Measurements from ENCODE around the gene NEURL3. TPM values are rescaled to one million over a fixed set of nuclear protein-coding genes. Genes with fewer than 3 reads are reported as not detected.
"Not testable (repeated sequence)": the region's sequence is repeated elsewhere in the genome, so short reads cannot be mapped to it uniquely, and the experiment has no call there.

The NEURL3 gene, protein sequence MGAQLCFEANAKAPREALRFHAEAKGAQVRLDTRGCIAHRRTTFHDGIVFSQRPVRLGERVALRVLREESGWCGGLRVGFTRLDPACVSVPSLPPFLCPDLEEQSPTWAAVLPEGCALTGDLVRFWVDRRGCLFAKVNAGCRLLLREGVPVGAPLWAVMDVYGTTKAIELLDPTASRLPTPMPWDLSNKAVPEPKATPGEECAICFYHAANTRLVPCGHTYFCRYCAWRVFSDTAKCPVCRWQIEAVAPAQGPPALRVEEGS
- under 1 TPM in 1 of 4 donors, not detected in 3; 0.36 TPM for total RNA-seq
- 1 to 10 TPM; 3.5 to 6.4 (median 3.6) TPM for polyA plus RNA-seq

DNA sequence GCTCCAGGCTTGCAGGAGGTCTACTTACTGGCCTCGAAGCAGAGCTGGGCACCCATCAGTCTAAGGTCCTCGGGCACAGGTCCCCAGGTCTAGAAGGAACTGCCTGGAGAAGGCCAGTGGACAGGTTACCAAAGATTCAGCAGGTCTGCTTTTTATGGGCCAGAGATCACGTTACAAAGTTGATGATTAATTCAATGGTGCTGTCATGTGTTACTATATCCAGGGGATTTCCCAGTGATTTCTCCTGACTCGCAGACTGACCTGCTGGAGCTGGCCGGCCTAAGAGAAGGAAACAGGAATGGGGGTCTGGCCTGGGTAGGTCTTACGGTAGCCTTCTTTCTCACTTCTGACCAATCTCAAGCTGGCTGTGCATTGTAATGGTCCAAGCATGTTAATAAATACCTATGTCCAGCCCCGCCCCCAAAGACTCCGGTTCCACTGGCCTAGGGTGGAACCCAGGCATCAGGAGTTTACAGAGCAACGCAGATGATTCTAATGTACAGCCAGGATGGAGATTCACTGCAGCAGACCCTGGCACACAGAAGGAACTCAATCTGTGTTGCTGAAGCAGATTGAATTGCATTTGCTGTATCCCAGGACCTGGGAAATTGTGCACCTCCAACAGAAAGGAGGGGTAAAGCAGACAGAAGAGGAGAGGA is at the start of gene NEURL3:
Gene NEURL3, minus strand, starts transcription at position 127 of the 659 bp plus-strand sequence. Its CDS starts 71 bp downstream, at position 56.
- Histone ChIP-seq H3K36me3 (no peaks in the 10 kb centered on the region), H3K9me3 (no peaks in the 10 kb centered on the region), H3K27me3 (peaks cover 5 to 28% (median 25%) of the 10 kb centered on the region in 3 donors), H3K4me1 (peaks cover 0 to 27% (median 18%) of the 10 kb centered on the region in 4 donors), H3K4me3 (no peak within 1 kb of the TSS), H3K27ac (no peak within 1 kb of the TSS)
- 11 to 61% methylated on average over 9 of the region's 9 CpGs for WGBS, 2 donors
- intact Hi-C loops (cut with DNase I) = loop anchor here (5.0 to 10.0 kb wide), 3 partner anchors 47 to 371 kb away; partner anchors contain the start of gene ASTL
- TF ChIP-seq POLR2AphosphoS5 (IDR thresholded peaks at IDR 0.05) = no peak
- TF ChIP-seq CTCF (IDR thresholded peaks at IDR 0.05) = no peak
- TF ChIP-seq EP300 (IDR thresholded peaks at IDR 0.05) = no peak
- DNase-seq = no peak

GRCh38 chr2:96554293-96555145 is 49.4 kb upstream of the NEURL3 start:
- peaks cover 2 to 37% (median 18%) of the 10 kb centered on the region in 4 donors for H3K36me3 ChIP-seq
- WGBS, 2 donors = 39 to 40% methylated on average over 35 of the region's 35 CpGs
- peak overlapping the region in 2 of 4 donors; percentile 8 to 10 for H3K4me3 ChIP-seq
- H3K4me1 ChIP-seq = peaks cover 0 to 12% (median 10%) of the 10 kb centered on the region in 4 donors
- intact Hi-C loops (cut with DNase I) = loop anchor here (2.0 to 5.0 kb wide), 3 partner anchors 28 to 146 kb away; partner anchors contain the start of gene NEURL3
- H3K9me3 ChIP-seq = no peaks in the 10 kb centered on the region
- no peak for TF ChIP-seq EP300 (IDR thresholded peaks at IDR 0.05)
- TF ChIP-seq POLR2AphosphoS5 (IDR thresholded peaks at IDR 0.05) = peak in 2 of 4 donors; percentile 44 to 61
- TF ChIP-seq POLR2A (IDR thresholded peaks at IDR 0.05) = no peak
- peak; percentile 70 to 99 (median 92) for TF ChIP-seq CTCF (IDR thresholded peaks at IDR 0.05)
- peak overlapping the region in 2 of 4 donors; percentile 32 to 53 for H3K27ac ChIP-seq
- no peaks in the 10 kb centered on the region for H3K27me3 ChIP-seq
- peak; percentile 91 for DNase-seq

- Histone ChIP-seq H3K4me1 (peaks cover 0 to 12% (median 10%) of the 10 kb centered on the region in 4 donors), H3K4me3 (peak overlapping the region in 2 of 4 donors; percentile 8 to 10), H3K27ac (peak overlapping the region in 2 of 4 donors; percentile 32 to 53), H3K36me3 (peaks cover 6 to 43% (median 23%) of the 10 kb centered on the region in 4 donors)
- 49 to 50% methylated on average over 9 of the region's 9 CpGs for WGBS, 2 donors
- H3K9me3 ChIP-seq, H3K27me3 ChIP-seq, DNase-seq: not testable (repeated sequence)
- intact Hi-C loops (cut with DNase I) = loop anchor here (2.0 to 5.0 kb wide), 3 partner anchors 27 to 145 kb away; partner anchors contain the start of gene NEURL3
Observed at GRCh38 chr2:96553957-96554292, 48.8 kb upstream of the NEURL3 start.

GRCh38 chr2:96553176-96553956 is 48.2 kb upstream of the NEURL3 start:
- DNase-seq = no peak
- H3K9me3 ChIP-seq = no peaks in the 10 kb centered on the region
- peak overlapping the region in 1 of 4 donors; percentile 53 for H3K27ac ChIP-seq
- H3K36me3 ChIP-seq = peaks cover 6 to 49% (median 28%) of the 10 kb centered on the region in 4 donors
- TF ChIP-seq POLR2A (IDR thresholded peaks at IDR 0.05) (no peak), CTCF (IDR thresholded peaks at IDR 0.05) (no peak), POLR2AphosphoS5 (IDR thresholded peaks at IDR 0.05) (no peak), EP300 (IDR thresholded peaks at IDR 0.05) (no peak)
- H3K27me3 ChIP-seq = no peaks in the 10 kb centered on the region
- WGBS, 2 donors = 93% methylated on average over 16 of the region's 16 CpGs
- H3K4me3 ChIP-seq = no peak overlapping the region
- H3K4me1 ChIP-seq = peaks cover 0 to 14% (median 11%) of the 10 kb centered on the region in 4 donors
- intact Hi-C loops (cut with DNase I) = loop anchor here (5.0 kb wide), 1 partner anchor 46 kb away; the partner anchor contains the start of gene NEURL3

Data from sigmoid colon (tissue), 7 donors.